ENCODE data around the gene PDE4D.
A peak's percentile ranks its signal among the peaks of the same experiment; 100 is the strongest.

Gene PDE4D

DNA sequence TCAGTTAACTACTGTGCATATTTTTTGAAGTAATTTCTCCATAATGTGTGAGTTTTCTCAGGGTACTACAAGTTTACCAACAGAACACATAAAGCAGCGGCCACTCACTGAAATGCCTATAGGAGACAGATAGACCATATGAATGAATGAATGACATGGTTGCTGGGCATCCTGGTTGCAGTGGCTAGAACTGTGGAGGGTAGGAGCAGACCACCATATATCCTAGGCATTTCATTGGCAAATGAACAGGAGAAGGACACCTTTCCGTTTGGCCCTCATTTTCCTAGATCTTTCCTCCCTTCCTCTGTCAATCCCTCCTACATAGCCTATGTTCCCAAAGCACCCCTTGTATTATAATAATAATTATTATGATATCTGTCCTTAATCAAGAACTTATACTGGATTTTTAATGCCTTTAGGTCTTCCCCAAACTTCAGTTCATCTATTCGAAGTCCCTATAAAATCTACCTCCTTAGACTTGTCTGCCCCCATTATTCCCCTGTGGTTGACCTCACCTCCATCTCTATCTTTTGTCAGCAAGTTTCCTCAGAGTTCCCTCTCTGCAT is 838.5 kb downstream of the PDE4D start:
- no peak for DNase-seq

DNA sequence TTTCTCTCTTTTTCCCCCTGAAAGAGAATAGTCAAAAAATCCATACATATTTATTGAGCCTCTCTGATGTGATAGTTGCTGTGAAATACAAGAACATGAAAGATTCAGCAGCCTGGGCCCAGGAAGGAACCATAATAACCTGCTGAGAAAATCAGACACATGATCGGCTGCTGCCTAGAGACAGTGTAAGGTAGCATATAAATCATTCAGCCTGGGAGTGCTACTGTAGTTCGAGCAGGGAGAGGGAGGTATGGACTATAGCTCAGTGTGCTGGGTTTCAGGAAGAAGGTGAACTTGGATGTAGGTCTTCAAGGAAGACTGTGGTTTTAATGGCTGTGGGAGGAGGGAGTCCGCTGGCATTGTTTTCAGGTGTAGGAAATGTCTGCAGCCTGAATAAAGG is 841.6 kb downstream of the PDE4D start:
- DNase-seq, result no peak

DNA sequence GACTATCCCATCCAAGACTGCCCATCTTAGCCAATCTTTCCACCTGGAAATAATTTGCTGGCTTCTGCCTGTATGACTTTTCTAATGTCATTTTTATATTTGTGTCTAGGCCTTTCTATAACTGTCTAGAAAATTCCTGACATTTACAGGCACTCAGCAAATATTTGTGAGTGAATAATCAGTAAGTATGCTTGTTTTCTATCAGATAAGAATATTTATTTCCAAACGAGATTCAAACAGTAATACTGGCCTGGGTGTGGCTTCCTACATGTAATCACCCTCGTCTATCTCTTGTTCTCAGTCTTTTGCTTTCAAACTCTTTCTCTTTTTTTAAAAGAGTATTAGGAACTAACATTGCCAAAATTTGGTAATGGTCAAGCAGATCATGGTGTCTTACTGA is 844.4 kb downstream of the PDE4D start:
- DNase-seq, result no peak

DNA sequence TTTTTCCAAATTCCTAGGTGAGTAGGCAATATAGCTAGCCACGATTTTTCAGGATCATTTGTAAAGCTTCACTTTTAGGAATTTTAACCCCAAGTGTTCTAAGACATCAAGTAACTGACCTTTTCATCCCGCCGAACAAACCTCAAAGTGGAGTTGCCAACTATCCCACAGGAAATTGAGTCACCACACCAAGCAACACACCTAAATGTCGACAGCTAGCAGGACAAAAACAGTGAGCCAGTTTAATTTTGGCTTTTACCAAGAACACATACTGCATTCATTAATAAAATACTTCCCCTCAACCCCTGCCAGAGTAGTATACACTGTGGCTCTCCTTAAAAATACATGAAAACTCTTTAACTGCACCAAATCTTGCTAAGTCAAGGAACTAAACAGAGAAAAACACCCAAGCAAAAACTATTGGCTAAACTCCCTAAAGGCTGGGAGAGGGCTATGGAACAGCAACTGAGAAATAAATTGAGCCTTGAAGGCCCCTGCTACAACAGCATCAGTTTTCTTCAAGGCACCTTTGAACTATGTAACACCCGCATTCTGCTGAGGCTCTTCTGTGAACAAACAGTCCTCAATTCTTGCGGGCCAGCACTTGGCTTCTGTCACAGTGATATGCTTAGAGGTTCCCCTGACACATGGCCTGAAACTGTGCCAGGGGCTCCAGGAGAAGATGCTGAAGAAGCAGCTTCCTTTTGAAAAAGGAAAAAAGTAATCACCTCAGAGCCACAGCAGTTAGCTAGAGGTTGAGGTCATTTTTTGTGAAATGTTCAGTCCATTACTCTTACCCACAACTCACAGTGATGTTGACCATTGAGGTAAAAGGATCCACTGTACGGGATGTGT is 851.1 kb downstream of the PDE4D start:
- no peak for DNase-seq

- DNase-seq, result no peak
Measured at GRCh38 chr5:59041355-59041754, 852.2 kb downstream of the PDE4D start.

- DNase-seq, result no peak
Measured at GRCh38 chr5:59040804-59041201, 852.7 kb downstream of the PDE4D start.

GRCh38 chr5:59040024-59040803 is 853.3 kb downstream of the PDE4D start:
- no peak for DNase-seq

DNA sequence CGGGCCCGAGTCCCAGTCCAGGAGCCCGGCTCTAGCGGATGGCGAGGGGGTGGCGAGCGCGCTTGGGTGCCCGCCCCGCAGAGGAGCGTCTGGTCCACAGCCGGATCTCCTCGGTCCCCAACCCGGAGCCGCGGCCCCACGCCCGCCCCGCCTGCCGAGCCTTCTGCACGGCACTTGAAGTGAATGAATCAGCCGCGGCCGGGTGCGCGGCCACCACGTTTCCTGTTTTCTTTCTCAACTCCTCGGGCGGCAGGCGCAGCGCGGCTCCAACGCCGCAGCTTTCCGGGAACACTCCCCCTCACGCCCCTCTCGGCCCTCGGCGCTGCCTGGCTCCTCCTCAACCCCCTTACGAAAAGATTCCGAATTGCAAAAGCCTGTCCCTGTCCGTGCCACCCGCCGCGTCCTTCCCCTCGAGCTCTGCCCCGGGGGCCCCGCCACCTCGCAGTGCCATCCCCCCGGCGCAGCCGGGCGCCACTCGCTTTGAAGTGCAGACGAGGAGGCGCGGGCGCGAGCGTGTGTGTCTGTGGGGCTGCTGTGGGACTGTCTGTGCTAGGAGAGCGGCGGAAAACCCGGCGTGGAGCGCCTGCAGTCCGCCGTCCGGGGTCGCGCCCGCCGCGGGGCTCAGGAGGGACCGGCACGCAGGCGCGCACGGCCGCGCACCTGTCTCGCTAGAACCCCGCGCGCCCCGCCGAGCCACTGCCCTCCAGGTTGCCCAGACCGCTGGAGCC is 854.1 kb downstream of the PDE4D start:
- no peak for DNase-seq

DNA sequence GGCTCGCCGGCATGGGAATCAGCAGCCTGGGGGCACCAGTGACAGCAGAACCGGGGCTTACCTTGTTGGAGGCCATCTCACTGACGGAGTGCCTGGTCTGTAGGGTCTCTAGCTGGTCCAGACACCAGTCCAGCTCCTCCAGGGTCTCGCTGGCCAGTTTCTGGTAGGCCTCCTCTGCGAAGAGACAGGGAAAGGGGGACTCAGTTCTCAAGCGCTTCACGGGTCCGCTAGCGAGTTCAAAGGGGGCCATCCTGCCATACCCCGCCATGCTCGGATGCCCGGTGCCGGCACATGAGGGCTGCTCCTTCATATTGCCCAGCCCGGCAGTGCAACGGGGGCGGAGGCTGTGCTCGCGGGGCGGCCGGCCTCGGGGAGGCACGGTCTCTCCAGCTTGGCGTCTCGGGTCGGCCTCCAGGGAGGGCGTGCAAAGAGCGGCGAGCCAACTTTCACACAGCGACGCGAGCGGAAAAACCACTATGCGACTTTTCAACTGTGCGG is 854.7 kb downstream of the PDE4D start:
- no peak for DNase-seq

GRCh38 chr5:59037941-59038797 is 855.4 kb downstream of the PDE4D start:
- DNase-seq, result no peak

GRCh38 chr5:59037453-59037852 is 856.1 kb downstream of the PDE4D start:
- no peak for DNase-seq

DNA sequence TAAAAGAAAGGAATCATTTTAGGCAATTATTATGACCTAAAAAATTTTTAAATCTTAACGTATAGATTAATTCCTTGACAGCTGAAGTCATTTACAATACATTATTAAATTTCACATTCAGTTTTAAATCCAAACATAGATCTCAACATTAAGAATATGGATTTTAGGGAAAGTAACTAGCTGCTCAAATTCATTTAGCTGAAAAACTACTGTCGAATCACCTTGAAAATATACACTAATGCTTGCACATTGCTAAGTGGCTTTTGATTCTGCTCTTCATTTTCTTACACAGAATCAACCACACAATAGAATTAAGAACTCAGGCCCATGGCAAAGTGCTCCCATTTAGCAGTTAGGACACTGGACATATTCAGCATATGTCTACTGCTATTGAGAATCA is 856.5 kb downstream of the PDE4D start:
- DNase-seq, result no peak

DNA sequence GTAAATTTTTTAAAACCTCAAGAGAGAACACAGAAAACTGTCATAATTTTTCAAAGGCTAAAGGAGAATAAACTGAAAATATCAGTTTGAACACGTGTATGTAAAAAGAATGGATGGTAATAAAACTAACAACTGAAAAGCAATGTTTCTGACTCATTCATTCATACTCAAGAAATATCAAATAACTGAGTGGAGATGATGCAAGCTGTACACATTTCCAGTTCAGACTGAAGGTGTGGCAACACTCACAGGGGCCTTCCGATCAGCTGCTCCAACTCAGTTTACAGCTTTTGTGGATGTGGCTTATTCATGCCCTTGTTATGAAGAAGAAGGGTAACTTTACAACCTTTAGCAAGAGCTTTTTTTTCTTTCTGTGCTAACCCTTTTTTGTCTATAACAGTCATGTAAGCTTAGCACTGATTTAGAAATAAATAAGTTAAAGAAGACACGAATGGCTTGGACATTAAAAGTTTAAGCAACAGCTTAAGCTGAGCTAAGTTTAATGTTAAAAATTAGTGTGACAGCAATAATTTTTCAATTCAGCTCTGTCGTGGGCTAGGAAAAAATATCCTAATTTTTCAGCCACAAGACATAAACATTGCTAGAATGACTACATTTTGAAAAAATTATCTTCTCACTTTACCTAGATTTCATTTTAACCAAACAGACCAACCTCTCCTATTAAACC is 857.1 kb downstream of the PDE4D start:
- DNase-seq, result no peak

GRCh38 chr5:59035681-59036080 is 857.8 kb downstream of the PDE4D start:
- DNase-seq, result no peak

GRCh38 chr5:59034498-59035186 is 858.9 kb downstream of the PDE4D start:
- no peak for DNase-seq

DNA sequence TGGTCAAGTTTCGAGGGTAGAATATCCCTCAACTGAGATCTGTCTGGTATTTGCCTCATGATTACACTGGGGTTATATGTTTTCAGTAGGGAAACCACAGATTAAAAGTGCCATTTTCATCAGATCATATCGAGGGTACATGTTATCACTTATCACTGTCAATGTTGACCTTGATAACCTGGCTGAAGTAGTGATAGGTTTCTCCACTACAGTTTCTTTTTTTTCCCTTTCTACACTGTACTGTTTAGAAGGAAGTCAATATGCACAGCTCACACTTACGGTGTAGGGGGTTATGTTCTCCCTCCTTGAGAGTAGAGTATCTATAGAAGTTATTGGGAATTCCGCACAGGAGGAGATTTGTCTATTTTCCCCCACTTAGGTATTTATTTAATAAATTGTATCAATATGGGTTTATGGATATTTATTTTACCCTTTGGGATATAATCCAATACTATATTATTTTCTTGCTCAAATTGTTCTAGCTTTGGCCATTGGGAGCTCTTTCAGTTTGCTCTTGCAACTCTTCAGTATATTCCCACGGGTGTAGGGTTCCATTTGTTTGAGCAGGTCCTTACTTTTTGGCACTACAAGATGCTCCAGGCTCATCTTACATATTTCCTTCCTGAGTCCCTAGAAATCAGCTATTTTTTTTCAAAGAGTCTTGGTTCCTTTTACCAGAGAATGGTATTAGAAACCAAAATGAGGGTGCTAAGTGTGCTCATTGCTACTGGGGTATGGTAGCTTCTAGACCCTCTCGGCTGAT is 866.2 kb downstream of the PDE4D start:
- DNase-seq, result no peak

- DNase-seq, result no peak
Measured at GRCh38 chr5:59025734-59026133, 867.8 kb downstream of the PDE4D start.

DNA sequence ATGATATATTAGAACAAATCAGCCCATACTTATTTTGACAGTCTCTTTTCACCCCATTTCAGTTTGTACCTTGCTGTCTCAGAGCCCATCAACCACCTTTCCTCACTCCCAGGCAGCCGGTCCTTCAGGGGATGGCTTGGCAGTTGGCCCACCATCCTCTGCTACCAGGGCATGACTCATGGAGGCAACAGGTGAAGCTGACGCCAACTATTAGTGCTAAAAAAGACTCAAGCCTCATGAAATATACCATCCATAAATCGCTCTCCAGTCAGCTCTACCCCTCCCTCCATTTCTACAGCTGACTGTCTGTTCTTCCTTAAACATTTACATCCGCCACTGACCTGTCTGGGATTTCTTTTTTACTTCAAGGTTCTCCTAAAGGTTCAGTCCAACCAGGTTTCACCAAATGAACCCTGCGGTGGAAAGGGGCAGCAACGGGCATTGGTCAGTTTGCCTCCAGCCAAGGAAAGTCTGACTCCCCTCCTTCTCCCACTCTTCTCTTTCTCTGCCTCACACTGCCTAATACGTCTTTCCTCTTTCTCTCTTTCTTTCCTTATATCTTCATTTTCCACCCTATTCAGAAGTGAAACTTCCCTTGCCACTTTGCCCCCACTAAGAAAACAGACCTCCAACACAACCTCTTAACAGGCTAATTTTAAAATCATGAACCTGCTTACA is 871.5 kb downstream of the PDE4D start:
- peak; percentile 46 for DNase-seq

- no peak for DNase-seq
Measured at GRCh38 chr5:59021286-59021673, 872.2 kb downstream of the PDE4D start.
